Epithelial cell of esophagus (primary cell): ENCODE results near the gene PCDHA1.
"Not testable (repeated sequence)": the region's sequence is repeated elsewhere in the genome, so short reads cannot be mapped to it uniquely, and the experiment has no call there.

Source experiments
- DNase-seq: peaks from one replicate; pipeline ENCODE4 v3.0.0; 2010; ENCODE audit warnings: low read depth
- H3K4me3 ChIP-seq: 2 replicates; pipeline ENCODE4 v1.5.1; 2011; ENCODE audit warnings: mild to moderate bottlenecking, low read length, control low read depth
- CTCF ChIP-seq: IDR thresholded peaks from 2 replicates; pipeline ENCODE4 v1.5.1; 2011; ENCODE audit warnings: low read depth, mild to moderate bottlenecking, low read length, control low read depth, inconsistent platforms; ENCODE audit not compliant: insufficient read depth; ENCODE audit errors: missing control alignments

The PCDHA1 gene

DNA sequence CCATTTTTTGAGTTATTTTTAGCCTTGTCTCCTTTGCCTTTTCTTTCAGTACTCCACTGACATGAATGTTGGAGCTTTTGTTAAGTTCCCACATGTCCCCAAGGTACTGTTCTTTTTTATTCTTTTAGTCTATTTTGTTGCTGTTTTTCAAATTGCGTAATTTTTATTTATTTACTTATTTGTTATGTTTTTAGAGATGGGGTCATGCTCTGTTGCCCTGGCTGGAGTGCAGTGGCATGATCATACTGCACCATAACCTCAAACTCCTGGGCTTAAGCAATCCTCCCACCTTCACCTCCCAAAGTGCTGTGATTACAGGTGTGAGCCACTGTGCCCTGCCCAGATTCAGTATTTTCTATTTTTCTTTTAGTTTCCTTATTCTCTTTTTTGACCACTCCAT is 5.4 kb upstream of the PCDHA1 start:
- no peak for TF ChIP-seq CTCF
- no peak for DNase-seq
- H3K4me3 ChIP-seq = no peak overlapping the region

DNA sequence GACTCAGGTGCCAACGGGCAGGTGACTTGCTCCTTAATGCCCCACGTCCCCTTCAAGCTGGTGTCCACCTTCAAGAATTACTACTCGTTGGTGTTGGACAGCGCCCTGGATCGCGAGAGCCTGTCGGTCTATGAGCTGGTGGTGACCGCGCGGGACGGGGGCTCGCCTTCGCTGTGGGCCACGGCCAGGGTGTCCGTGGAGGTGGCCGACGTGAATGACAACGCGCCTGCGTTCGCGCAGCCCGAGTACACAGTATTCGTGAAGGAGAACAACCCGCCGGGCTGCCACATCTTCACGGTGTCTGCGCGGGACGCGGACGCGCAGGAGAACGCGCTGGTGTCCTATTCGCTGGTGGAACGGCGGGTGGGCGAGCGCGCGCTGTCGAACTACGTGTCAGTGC is 1.5 kb downstream of the PCDHA1 start:
- DNase-seq, H3K4me3 ChIP-seq: not testable (repeated sequence)

DNA sequence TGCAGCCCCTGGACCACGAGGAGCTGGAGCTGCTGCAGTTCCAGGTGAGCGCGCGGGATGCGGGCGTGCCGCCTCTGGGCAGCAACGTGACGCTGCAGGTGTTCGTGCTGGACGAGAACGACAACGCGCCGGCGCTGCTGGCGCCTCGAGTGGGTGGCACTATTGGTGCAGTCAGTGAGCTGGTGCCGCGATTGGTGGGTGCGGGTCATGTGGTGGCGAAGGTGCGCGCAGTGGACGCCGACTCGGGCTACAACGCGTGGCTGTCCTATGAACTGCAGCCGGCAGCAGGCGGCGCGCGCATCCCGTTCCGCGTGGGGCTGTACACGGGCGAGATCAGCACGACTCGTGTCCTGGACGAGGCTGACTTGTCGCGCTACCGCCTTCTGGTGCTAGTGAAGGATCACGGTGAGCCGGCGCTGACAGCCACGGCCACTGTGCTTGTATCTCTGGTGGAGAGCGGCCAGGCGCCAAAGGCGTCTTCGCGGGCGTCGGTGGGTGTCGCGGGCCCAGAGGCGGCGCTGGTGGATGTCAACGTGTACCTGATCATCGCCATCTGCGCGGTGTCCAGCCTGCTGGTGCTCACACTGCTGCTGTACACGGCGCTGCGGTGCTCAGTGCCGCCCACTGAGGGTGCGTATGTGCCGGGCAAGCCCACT is 2.0 kb downstream of the PCDHA1 start:
- not testable (repeated sequence) for DNase-seq

GRCh38 chr5:140791089-140791488 is 5.1 kb downstream of the PCDHA1 start:
- DNase-seq = no peak
- no peak overlapping the region for H3K4me3 ChIP-seq
- TF ChIP-seq CTCF = no peak

More for the DNA sequence above, 2.0 kb downstream of the PCDHA1 start:
- not testable (repeated sequence) for H3K4me3 ChIP-seq

DNA sequence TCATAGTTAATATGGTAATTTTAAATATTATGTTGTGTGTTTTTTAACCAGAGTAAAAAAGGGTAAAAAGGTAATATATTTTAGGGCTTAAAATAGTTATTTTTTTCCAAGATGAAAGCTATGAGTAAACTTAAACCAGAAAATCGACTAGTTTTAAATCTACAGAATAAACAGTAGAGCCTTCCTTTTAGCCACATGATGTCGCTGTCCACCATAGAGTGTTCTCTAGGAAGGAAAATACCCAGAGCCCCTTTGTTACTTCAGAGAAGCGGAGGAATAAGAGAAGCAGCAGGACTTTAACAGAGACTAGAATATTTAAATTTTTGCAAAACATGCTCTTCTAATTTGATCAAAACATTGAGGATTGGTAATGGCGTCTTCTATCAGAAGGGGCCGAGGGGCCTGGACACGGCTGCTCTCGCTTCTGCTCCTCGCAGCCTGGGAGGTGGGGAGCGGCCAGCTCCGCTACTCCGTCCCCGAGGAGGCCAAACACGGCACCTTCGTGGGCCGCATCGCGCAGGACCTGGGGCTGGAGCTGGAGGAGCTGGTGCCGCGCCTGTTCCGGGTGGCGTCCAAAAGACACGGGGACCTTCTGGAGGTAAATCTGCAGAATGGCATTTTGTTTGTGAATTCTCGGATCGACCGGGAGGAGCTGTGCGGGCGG is 8.8 kb downstream of the PCDHA1 start, which contains the start of gene PCDHA2:
Gene PCDHA2, plus strand, starts transcription at position 258 of the 664 bp plus-strand sequence.
- no peak for TF ChIP-seq CTCF
- H3K4me3 ChIP-seq = no peak within 1 kb of the TSS
- DNase-seq = no peak

DNA sequence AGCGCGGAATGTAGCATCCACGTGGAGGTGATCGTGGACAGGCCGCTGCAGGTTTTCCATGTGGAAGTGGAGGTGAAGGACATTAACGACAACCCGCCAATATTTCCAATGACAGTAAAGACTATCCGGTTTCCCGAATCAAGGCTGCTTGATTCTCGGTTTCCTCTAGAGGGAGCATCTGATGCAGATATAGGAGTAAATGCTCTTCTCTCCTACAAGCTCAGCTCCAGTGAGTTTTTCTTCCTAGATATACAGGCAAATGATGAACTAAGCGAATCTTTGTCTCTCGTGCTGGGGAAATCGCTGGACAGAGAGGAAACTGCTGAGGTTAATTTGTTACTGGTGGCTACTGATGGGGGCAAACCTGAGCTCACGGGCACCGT is 9.3 kb downstream of the PCDHA1 start:
- TF ChIP-seq CTCF = peak; percentile 20
- H3K4me3 ChIP-seq = no peak overlapping the region
- DNase-seq = no peak

DNA sequence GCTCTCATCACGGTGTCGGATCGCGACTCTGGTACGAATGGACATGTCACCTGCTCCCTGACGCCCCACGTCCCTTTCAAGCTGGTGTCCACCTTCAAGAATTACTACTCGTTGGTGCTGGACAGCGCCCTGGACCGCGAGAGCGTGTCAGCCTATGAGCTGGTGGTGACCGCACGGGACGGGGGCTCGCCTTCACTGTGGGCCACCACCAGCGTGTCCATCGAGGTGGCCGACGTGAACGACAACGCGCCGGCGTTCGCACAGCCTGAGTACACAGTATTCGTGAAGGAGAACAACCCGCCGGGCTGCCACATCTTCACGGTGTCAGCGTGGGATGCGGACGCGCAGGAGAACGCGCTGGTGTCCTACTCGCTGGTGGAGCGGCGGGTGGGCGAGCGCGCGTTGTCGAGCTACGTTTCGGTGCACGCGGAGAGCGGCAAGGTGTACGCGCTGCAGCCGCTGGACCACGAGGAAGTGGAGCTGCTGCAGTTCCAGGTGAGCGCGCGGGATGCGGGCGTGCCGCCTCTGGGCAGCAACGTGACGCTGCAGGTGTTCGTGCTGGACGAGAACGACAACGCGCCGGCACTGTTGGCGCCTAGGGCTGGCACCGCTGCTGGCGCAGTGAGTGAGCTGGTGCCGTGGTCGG is 10.3 kb downstream of the PCDHA1 start:
- not testable (repeated sequence) for H3K4me3 ChIP-seq, DNase-seq

- no peak overlapping the region for H3K4me3 ChIP-seq
- no peak for DNase-seq
- TF ChIP-seq CTCF = no peak
Observed at GRCh38 chr5:140796718-140797095, 10.8 kb downstream of the PCDHA1 start.
